SHP77 treated with DMSO at 0.1 percent for 48 hours (cell line): ENCODE results near the gene C13orf46.

Source experiments
- DNase-seq: peaks from one replicate; lab custom pipeline; 2025; lab: John Stamatoyannopoulos, UW

C13orf46 gene

GRCh38 chr13:113970810-113971470 lies 2.9 kb downstream of the C13orf46 start:
- DNase-seq: no peak

GRCh38 chr13:113969973-113970611 lies 3.8 kb downstream of the C13orf46 start:
- DNase-seq: no peak

GRCh38 chr13:113969311-113969972 lies 4.4 kb downstream of the C13orf46 start:
- DNase-seq: no peak

GRCh38 chr13:113968463-113969310 lies 5.2 kb downstream of the C13orf46 start:
- DNase-seq: no peak

- DNase-seq: no peak
Observed at GRCh38 chr13:113967729-113968462, 6.0 kb downstream of the C13orf46 start.

GRCh38 chr13:113967206-113967720 lies 6.6 kb downstream of the C13orf46 start:
- DNase-seq: no peak

- no peak for DNase-seq
Observed at GRCh38 chr13:113965968-113966884, 7.7 kb downstream of the C13orf46 start.

- DNase-seq: no peak
Observed at GRCh38 chr13:113965383-113965874, 8.4 kb downstream of the C13orf46 start.

- no peak for DNase-seq
Observed at GRCh38 chr13:113964251-113964995, 9.5 kb downstream of the C13orf46 start.

GRCh38 chr13:113963376-113963775 lies 10.5 kb downstream of the C13orf46 start:
- DNase-seq: no peak

- no peak for DNase-seq
Observed at GRCh38 chr13:113962975-113963374, 10.9 kb downstream of the C13orf46 start.

GRCh38 chr13:113962386-113962785 lies 11.5 kb downstream of the C13orf46 start:
- no peak for DNase-seq

GRCh38 chr13:113960276-113960948 lies 13.5 kb downstream of the C13orf46 start:
- no peak for DNase-seq

GRCh38 chr13:113959198-113959597 lies 14.7 kb downstream of the C13orf46 start:
- DNase-seq: no peak

- no peak for DNase-seq
Observed at GRCh38 chr13:113958373-113958772, 15.5 kb downstream of the C13orf46 start.

GRCh38 chr13:113956571-113956970 lies 17.3 kb downstream of the C13orf46 start:
- DNase-seq: no peak

GRCh38 chr13:113955691-113956090 lies 18.2 kb downstream of the C13orf46 start:
- DNase-seq: no peak

- DNase-seq: no peak
Observed at GRCh38 chr13:113955235-113955634, 18.6 kb downstream of the C13orf46 start.
